Peyer's patch (tissue), 4 donors: Measurements from ENCODE around the gene RFNG. TPM values are rescaled to one million over a fixed set of nuclear protein-coding genes. Genes with fewer than 3 reads are reported as not detected.

Experiments
- DNase-seq, 3 donors: peaks; one replicate each; pipeline ENCODE4 v3.0.0-alpha.2; 2017 to 2019
- H3K27ac ChIP-seq, 4 donors: fragments of 200-600 bp; sonication (generic); one replicate each; pipeline ENCODE4 v1.5.1; 2016 to 2019
- H3K27me3 ChIP-seq, 2 donors: fragments of 200-600 bp; sonication (generic); one replicate each; pipeline ENCODE4 v1.5.1; 2019
- H3K36me3 ChIP-seq, 3 donors: fragments of 200-600 bp; sonication (generic); one replicate each; pipeline ENCODE4 v1.5.1; 2016 to 2019
- H3K4me1 ChIP-seq, 4 donors: fragments of 200-600 bp; sonication (generic); one replicate each; pipeline ENCODE4 v1.5.1; 2016 to 2019
- H3K4me3 ChIP-seq, 4 donors: fragments of 200-600 bp; sonication (generic); 1 replicate in 3 of 4; 2 replicates in 1 of 4; pipeline ENCODE4 v1.5.1; 2016 to 2019; ENCODE audit warnings: mild to moderate bottlenecking in 1 of 4
- H3K9me3 ChIP-seq, 4 donors: fragments of 200-600 bp; sonication (generic); one replicate each; pipeline ENCODE4 v1.5.1; 2016 to 2019; ENCODE audit warnings: mild to moderate bottlenecking in 1 of 4
- POLR2A ChIP-seq, 2 donors: fragments of 450-650 bp; IDR thresholded peaks; one replicate each; pipeline ENCODE4 v1.5.1; 2017; ENCODE audit warnings: antibody characterized with exemption in 2 of 2, mild to moderate bottlenecking in 2 of 2, moderate library complexity in 2 of 2
- total RNA-seq, 4 donors: library from RNA; depleted of rRNA; stranded (reverse); fragments of >200 nt; gene quantifications; one replicate each; pipeline ENCODE4 v1.1.0, GENCODE V29; 2016
- TF ChIP-seq, protein P1 (sequence below), 6 experiments: fragments of 450-650 bp in 4 of 6; fragments of 200-600 bp in 2 of 6; sonication (generic) in 1 of 6; IDR thresholded peaks; one replicate each; pipeline ENCODE4 v1.5.1; 2017 to 2019; ENCODE audit warnings: antibody characterized with exemption in 6 of 6, mild to moderate bottlenecking in 3 of 6, moderate library complexity in 1 of 6

Gene RFNG
- total RNA-seq, 4 donors from 2014 or later: 42.9 to 65.7 (median 50.2) TPM

DNA sequence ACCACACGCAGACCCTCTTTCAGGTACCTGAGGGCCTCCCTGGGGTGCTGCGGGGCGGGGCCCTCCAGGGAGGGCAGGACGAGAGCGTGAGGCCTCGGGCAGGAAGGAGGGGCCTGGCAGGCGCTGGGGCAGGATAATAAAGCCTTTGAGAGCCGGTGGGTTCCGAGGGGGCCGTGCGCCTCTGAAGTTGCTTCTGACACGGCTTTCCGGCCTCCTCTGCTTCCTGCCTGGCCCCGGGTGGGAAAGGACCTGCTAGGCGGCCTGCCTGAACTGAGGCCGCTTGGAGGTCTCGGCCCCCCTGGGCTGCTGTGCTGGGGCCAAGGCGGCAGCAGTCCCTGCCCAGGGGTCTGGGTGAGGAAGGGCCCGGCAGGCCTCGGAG, 39.4 kb downstream of the RFNG start:
- Histone ChIP-seq H3K4me1 (no peaks in the 10 kb centered on the region), H3K27me3 (no peaks in the 10 kb centered on the region), H3K4me3 (no peak overlapping the region), H3K36me3 (no peaks in the 10 kb centered on the region), H3K27ac (peak overlapping the region in 1 of 4 donors; percentile 54), H3K9me3 (no peaks in the 10 kb centered on the region)
- TF ChIP-seq, protein P1, sequence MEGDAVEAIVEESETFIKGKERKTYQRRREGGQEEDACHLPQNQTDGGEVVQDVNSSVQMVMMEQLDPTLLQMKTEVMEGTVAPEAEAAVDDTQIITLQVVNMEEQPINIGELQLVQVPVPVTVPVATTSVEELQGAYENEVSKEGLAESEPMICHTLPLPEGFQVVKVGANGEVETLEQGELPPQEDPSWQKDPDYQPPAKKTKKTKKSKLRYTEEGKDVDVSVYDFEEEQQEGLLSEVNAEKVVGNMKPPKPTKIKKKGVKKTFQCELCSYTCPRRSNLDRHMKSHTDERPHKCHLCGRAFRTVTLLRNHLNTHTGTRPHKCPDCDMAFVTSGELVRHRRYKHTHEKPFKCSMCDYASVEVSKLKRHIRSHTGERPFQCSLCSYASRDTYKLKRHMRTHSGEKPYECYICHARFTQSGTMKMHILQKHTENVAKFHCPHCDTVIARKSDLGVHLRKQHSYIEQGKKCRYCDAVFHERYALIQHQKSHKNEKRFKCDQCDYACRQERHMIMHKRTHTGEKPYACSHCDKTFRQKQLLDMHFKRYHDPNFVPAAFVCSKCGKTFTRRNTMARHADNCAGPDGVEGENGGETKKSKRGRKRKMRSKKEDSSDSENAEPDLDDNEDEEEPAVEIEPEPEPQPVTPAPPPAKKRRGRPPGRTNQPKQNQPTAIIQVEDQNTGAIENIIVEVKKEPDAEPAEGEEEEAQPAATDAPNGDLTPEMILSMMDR (IDR thresholded peaks at IDR 0.05): no peak
- no peak for TF ChIP-seq POLR2A (IDR thresholded peaks at IDR 0.05)
- DNase-seq: no peak

DNA sequence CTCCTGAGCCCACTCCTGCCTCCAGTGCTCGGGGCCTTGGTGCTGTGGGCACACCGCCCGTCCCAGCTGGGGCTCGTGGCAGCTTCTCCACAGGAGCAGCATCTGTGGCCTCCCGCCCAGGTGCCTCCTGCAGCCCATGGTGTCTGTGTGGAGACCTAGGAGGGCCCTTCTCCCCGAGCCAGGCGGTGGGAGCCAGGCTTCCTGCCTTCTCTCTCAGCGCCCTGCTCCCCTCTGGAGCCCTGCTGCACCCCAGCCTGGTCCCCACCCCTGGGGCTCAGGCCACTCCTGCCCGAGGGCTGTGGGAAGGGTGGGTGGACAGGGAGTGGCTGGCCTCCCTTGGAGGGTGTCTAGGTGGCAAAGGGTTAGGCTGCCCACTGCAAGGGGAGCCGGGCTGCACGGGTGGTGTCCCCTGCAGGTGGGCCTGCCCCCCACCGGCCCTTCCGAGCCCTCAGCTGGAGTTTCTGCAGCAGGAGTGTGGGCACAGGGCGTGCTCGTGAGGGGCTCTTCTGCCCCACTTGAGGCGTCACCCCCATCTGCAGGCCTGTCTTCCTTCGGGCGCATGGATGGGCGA, 39.9 kb downstream of the RFNG start:
- DNase-seq: no peak
- H3K27ac ChIP-seq: no peak overlapping the region
- no peaks in the 10 kb centered on the region for H3K9me3 ChIP-seq
- H3K4me3 ChIP-seq: no peak overlapping the region
- no peaks in the 10 kb centered on the region for H3K27me3 ChIP-seq
- TF ChIP-seq, protein P1 (IDR thresholded peaks at IDR 0.05): no peak
- TF ChIP-seq POLR2A (IDR thresholded peaks at IDR 0.05): no peak
- no peaks in the 10 kb centered on the region for H3K36me3 ChIP-seq
- H3K4me1 ChIP-seq: no peaks in the 10 kb centered on the region

DNA sequence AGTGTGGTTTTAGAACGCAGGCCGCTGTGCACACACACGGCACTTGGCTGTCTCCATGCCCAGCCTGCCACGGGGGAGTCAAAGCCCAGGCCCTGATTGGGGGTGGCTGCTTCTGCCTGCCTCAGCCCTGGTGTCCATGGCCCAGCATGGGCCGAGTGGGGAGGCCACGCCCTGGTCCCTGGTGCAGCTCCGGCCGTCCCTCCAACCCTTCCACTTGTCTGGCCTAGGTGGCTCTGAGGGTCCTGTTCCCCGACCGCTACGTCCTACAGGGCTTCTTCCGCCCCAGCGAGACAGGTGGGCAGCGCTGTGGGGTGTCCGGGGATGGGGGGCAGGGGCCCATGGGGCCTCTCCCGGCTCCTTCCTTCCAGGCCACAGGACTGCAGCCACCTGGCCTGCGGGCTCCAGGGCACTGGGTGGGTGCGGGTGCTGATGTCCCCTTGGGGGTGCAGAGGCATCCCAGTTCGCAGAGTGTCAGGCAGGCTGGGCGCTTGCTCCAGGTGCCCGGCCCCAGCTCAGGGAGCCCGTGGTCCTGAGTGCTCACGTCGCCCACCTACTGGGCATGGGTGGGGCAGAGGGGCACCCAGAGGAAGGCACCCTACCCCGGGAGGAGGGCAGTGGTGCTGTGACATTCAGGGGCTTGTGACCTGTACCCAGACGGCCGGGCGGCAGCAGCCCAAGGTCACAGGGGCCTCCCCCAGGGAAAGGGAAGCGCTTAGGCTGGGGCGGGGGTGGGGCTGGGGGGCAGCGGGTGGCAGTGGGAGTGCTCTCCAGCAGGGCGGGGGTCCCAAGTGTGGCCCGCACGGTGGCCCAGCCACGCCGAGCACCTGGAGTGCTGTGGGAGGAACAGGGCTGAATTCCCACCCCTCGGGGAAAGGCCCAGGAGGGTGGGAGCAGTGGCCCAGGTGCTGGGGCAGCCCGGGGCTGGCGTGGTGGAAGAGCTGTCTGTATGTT, 40.8 kb downstream of the RFNG start:
- DNase-seq: no peak
- H3K27me3 ChIP-seq: no peaks in the 10 kb centered on the region
- no peak overlapping the region for H3K4me3 ChIP-seq
- H3K9me3 ChIP-seq: no peaks in the 10 kb centered on the region
- no peaks in the 10 kb centered on the region for H3K4me1 ChIP-seq
- TF ChIP-seq POLR2A (IDR thresholded peaks at IDR 0.05): no peak
- TF ChIP-seq, protein P1 (IDR thresholded peaks at IDR 0.05): no peak
- no peak overlapping the region for H3K27ac ChIP-seq
- no peaks in the 10 kb centered on the region for H3K36me3 ChIP-seq

DNA sequence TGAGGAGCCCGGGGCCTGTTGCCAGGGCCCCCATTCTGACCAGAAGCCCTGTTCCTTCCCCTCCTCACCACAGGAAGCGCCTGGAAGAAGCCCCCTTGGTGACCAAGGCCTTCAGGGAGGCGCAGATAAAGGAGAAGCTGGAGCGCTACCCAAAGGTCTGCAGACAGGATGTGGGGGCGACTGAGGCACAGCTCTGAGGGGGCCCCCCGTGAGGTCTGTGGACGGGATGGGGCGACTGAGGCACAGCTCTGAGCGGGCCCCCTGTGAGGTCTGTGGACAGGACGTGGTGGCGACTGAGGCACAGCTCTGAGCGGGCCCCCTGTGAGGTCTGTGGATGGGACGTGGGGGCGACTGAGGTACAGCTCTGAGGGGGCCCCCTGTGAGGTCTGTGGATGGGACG, 42.2 kb downstream of the RFNG start:
- H3K27ac ChIP-seq: no peak overlapping the region

DNA sequence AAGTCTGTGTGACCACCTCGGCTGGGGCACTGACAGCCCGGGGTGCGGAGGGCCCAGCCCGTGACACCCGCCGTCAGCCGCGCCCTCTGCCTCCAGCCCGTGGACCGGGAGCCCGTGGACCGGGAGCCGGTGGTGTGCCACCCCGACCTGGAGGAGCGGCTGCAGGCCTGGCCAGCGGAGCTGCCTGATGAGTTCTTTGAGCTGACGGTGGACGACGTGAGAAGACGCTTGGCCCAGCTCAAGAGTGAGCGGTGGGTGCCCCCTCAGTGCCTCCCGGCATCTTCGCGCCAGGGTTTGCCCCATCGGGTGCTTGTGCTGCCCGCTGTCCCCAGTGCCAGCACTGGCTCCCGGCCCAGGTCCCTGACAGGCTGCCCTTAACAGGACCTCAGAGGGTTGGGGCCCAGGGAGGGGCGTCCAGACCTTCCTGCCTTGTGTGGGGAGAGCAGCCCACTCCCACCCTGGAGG, 42.6 kb downstream of the RFNG start:
- H3K36me3 ChIP-seq: no peaks in the 10 kb centered on the region
- no peak for DNase-seq
- no peak overlapping the region for H3K4me3 ChIP-seq
- H3K9me3 ChIP-seq: no peaks in the 10 kb centered on the region
- TF ChIP-seq, protein P1 (IDR thresholded peaks at IDR 0.05): no peak
- TF ChIP-seq POLR2A (IDR thresholded peaks at IDR 0.05): no peak
- H3K27me3 ChIP-seq: no peaks in the 10 kb centered on the region
- peaks cover 0 to 3% (median 0%) of the 10 kb centered on the region in 4 donors for H3K4me1 ChIP-seq
- no peak overlapping the region for H3K27ac ChIP-seq

More for the DNA sequence above, 42.2 kb downstream of the RFNG start:
- TF ChIP-seq, protein P1 (IDR thresholded peaks at IDR 0.05): no peak
- no peak for TF ChIP-seq POLR2A (IDR thresholded peaks at IDR 0.05)
- Histone ChIP-seq H3K4me1 (no peaks in the 10 kb centered on the region), H3K4me3 (no peak overlapping the region), H3K9me3 (no peaks in the 10 kb centered on the region), H3K27me3 (no peaks in the 10 kb centered on the region), H3K36me3 (no peaks in the 10 kb centered on the region)
- DNase-seq: no peak
